SHP77 treated with DMSO at 0.1 percent for 48 hours (cell line): ENCODE results near the gene UROD.
"Not testable (repeated sequence)": the region's sequence is repeated elsewhere in the genome, so short reads cannot be mapped to it uniquely, and the experiment has no call there.

Experiments used
- DNase-seq: peaks from one replicate; lab custom pipeline; 2025; lab: John Stamatoyannopoulos, UW

The UROD gene

GRCh38 chr1:45038661-45039364, 26.8 kb downstream of the UROD start:
- DNase-seq = no peak

- DNase-seq = no peak
These were observed 28.2 kb downstream of the UROD start for GRCh38 chr1:45040297-45040696.

DNA sequence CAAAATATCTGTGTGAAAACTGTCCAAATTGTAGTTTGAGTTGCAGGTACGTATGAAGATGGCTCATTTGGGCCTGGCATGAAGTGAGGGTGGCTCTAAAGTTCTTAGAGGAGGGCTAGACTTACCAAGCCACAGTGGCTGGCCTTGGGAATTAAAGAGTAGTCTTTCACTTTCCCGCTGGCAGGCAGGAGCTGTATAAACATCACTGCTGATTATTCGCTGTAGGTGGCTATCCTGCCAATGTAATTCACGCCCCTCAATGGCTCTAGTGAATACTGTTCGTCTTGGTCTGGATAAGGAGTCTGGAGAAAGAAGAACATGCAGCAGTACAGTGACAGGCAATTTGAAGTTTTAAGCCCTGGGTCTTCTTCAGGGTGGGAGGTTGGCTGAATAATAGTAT, 31.0 kb downstream of the UROD start:
- no peak for DNase-seq

GRCh38 chr1:45044916-45045315, 32.9 kb downstream of the UROD start:
- no peak for DNase-seq

GRCh38 chr1:45047032-45047431, 35.0 kb downstream of the UROD start:
- no peak for DNase-seq

DNA sequence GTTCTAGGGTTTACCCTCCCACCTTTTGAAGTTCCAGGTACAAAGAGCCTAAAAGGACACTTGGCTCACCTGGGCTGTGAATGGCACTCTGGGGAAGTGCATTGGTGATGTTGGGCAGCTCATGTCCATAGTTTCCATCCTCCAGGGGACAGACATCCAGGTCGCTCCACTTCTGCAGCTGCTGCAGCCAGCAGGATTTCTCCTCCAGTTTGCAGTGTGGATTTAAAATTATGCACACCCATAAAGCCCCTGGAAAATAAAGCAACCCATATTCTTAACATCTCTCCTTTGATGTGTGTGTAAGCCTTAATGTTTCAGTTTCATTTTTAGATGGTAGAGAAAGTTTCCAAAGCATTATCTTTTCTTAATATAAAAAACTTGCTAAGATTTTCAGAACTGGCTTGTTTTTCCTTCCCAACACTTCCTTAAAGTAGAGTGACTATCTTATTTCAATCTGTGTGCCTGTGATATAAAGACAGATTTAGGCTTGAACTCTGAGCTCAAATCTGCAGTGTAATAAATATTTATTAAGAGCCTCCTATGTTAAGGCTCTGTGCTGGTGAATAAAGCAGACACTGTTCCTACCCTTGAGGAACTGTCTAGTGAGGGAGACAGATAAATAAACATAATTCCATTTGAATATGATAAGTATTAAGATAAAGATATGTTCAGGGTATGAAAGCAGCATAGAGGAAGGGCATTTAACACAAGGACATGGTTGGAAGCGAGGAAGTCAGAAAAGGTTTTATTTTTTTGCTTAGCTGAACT, 39.1 kb downstream of the UROD start:
- no peak for DNase-seq

- no peak for DNase-seq
These were observed 45.5 kb downstream of the UROD start for GRCh38 chr1:45057542-45057941.

DNA sequence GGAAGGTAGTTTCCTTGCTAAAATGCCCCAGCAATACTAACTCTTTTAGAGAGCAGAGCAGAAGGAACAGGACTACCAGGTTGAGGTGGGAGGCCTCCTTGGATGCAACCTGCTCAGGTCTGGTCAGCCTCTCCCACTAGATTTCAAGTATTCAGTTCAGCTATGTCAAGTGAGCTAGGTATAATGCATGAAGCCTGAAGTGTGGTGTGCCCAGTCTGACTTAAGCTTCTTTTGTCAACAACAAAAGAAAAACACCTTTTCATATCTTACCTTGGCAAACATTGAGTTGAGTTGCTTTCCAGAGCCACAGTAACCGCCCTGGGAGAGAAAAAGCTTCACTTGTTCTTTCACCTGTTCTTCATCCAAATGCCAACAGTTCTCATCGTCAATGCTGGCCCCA, 47.8 kb downstream of the UROD start:
- DNase-seq = no peak

DNA sequence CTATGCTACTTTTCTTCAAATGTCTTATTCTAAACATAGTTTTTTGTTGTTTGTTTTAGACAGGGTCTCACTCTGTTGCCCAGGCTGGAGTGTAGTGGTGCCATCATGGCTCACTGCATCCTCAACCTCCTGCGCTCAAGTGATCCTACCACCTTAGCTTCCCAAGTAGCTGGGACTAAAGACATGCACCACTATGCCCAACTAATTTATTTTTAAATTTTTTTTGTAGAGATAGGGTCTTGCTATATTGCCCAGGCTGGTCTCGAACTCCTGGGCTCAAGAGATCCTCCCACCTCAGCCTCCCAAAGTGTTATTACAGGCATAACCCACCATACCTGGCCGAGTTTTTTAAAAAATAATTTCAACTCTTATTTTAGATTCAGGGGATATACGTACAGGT, 50.4 kb downstream of the UROD start:
- not testable (repeated sequence) for DNase-seq

DNA sequence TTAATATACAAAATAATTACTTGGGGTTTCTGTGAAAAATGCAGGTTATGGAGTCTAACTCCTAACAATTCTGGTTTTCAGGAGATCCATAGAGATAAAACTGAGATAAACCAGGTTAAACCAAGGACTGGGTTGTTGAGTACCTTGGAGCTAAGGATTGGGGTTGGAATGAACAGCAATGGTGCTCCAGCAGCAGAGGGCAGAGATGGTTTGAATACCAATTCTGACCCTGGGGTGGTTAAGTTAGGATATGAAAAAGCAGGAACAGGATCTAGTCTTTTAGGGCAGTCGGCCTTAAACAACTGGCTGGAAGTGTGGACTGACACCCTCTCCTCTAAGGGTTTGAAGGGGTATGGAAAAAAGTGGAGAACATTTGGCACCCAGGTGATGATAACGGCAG, 53.0 kb downstream of the UROD start:
- DNase-seq = no peak
